Activated T-cell treated with anti-CD3 and anti-CD28 coated beads, Interleukin-2, amount 50 U/mL, for 24 hours (primary cell): ENCODE results near the gene RNF5.
"Not testable (repeated sequence)": the region's sequence is repeated elsewhere in the genome, so short reads cannot be mapped to it uniquely, and the experiment has no call there.

Source experiments
- DNase-seq: peaks from one replicate; pipeline ENCODE4 v3.0.0-alpha.2; 2020
- H3K27ac Mint-ChIP-seq: 2 replicates; pipeline ENCODE4 v1.8.0; 2020; ENCODE audit warnings: mild to moderate bottlenecking, mixed read lengths
- H3K27me3 Mint-ChIP-seq: 2 replicates; pipeline ENCODE4 v1.8.0; 2020; ENCODE audit warnings: mixed read lengths
- H3K36me3 Mint-ChIP-seq: 2 replicates; pipeline ENCODE4 v1.8.0; 2020; ENCODE audit warnings: low read depth, mixed read lengths
- H3K4me1 Mint-ChIP-seq: 2 replicates; pipeline ENCODE4 v1.8.0; 2020; ENCODE audit warnings: low read depth, mixed read lengths
- H3K4me3 Mint-ChIP-seq: 2 replicates; pipeline ENCODE4 v1.8.0; 2020; ENCODE audit warnings: mild to moderate bottlenecking, moderate library complexity, mixed read lengths
- H3K9me3 Mint-ChIP-seq: 2 replicates; pipeline ENCODE4 v1.8.0; 2020; ENCODE audit warnings: mixed read lengths

The RNF5 gene

GRCh38 chr6:32195902-32196681, 17.9 kb downstream of the RNF5 start:
- DNase-seq = peak; percentile 81
- peaks cover 23% of the 10 kb centered on the region for H3K36me3 Mint-ChIP-seq
- H3K27me3 Mint-ChIP-seq = no peaks in the 10 kb centered on the region
- H3K9me3 Mint-ChIP-seq = no peaks in the 10 kb centered on the region
- H3K4me1 Mint-ChIP-seq = peaks cover 41% of the 10 kb centered on the region
- peak overlapping the region; percentile 96 for H3K4me3 Mint-ChIP-seq
- peak overlapping the region; percentile 99 for H3K27ac Mint-ChIP-seq

- peak; percentile 39 for DNase-seq
- peaks cover 35% of the 10 kb centered on the region for H3K4me1 Mint-ChIP-seq
Measured at GRCh38 chr6:32196682-32197616, 18.7 kb downstream of the RNF5 start.

GRCh38 chr6:32198345-32198696, 20.1 kb downstream of the RNF5 start:
- Mint-ChIP-seq H3K4me1 (peaks cover 28% of the 10 kb centered on the region), H3K4me3 (no peak overlapping the region), H3K27me3 (no peaks in the 10 kb centered on the region), H3K9me3 (no peaks in the 10 kb centered on the region), H3K36me3 (peaks cover 5% of the 10 kb centered on the region), H3K27ac (no peak overlapping the region)
- no peak for DNase-seq

More at GRCh38 chr6:32196682-32197616, 18.7 kb downstream of the RNF5 start:
- H3K27ac Mint-ChIP-seq = peak overlapping the region; percentile 99
- no peaks in the 10 kb centered on the region for H3K27me3 Mint-ChIP-seq
- H3K4me3 Mint-ChIP-seq = peak overlapping the region; percentile 96
- H3K36me3 Mint-ChIP-seq = peaks cover 14% of the 10 kb centered on the region
- no peaks in the 10 kb centered on the region for H3K9me3 Mint-ChIP-seq

GRCh38 chr6:32198866-32199265, 20.7 kb downstream of the RNF5 start:
- Mint-ChIP-seq H3K27ac (no peak overlapping the region), H3K9me3 (no peaks in the 10 kb centered on the region), H3K4me3 (no peak overlapping the region), H3K27me3 (no peaks in the 10 kb centered on the region), H3K36me3 (peaks cover 5% of the 10 kb centered on the region), H3K4me1 (peaks cover 23% of the 10 kb centered on the region)
- no peak for DNase-seq

- peaks cover 4% of the 10 kb centered on the region for H3K36me3 Mint-ChIP-seq
- DNase-seq = no peak
- peaks cover 7% of the 10 kb centered on the region for H3K4me1 Mint-ChIP-seq
- H3K9me3 Mint-ChIP-seq = no peaks in the 10 kb centered on the region
- no peak overlapping the region for H3K4me3 Mint-ChIP-seq
- no peak overlapping the region for H3K27ac Mint-ChIP-seq
- H3K27me3 Mint-ChIP-seq = no peaks in the 10 kb centered on the region
Measured at GRCh38 chr6:32200711-32201475, 22.7 kb downstream of the RNF5 start.

GRCh38 chr6:32202186-32202585, 24.0 kb downstream of the RNF5 start:
- no peak overlapping the region for H3K4me3 Mint-ChIP-seq
- DNase-seq = no peak
- H3K4me1 Mint-ChIP-seq = no peaks in the 10 kb centered on the region
- no peaks in the 10 kb centered on the region for H3K36me3 Mint-ChIP-seq
- H3K27ac Mint-ChIP-seq = no peak overlapping the region
- no peaks in the 10 kb centered on the region for H3K27me3 Mint-ChIP-seq
- no peaks in the 10 kb centered on the region for H3K9me3 Mint-ChIP-seq

GRCh38 chr6:32203426-32204267, 25.4 kb downstream of the RNF5 start:
- H3K27me3 Mint-ChIP-seq = no peaks in the 10 kb centered on the region
- H3K9me3 Mint-ChIP-seq = no peaks in the 10 kb centered on the region
- no peak overlapping the region for H3K4me3 Mint-ChIP-seq
- no peaks in the 10 kb centered on the region for H3K36me3 Mint-ChIP-seq
- H3K27ac Mint-ChIP-seq = no peak overlapping the region
- no peak for DNase-seq
- H3K4me1 Mint-ChIP-seq = no peaks in the 10 kb centered on the region

- H3K27me3 Mint-ChIP-seq = no peaks in the 10 kb centered on the region
- no peaks in the 10 kb centered on the region for H3K9me3 Mint-ChIP-seq
- no peak for DNase-seq
- H3K4me1 Mint-ChIP-seq = no peaks in the 10 kb centered on the region
- no peaks in the 10 kb centered on the region for H3K36me3 Mint-ChIP-seq
- no peak overlapping the region for H3K27ac Mint-ChIP-seq
- H3K4me3 Mint-ChIP-seq = no peak overlapping the region
Measured at GRCh38 chr6:32204268-32204715, 26.1 kb downstream of the RNF5 start.

GRCh38 chr6:32208996-32209395, 30.8 kb downstream of the RNF5 start:
- no peak overlapping the region for H3K4me3 Mint-ChIP-seq
- no peaks in the 10 kb centered on the region for H3K27me3 Mint-ChIP-seq
- no peaks in the 10 kb centered on the region for H3K4me1 Mint-ChIP-seq
- no peak overlapping the region for H3K27ac Mint-ChIP-seq
- DNase-seq = no peak
- H3K36me3 Mint-ChIP-seq = no peaks in the 10 kb centered on the region
- no peaks in the 10 kb centered on the region for H3K9me3 Mint-ChIP-seq

GRCh38 chr6:32210191-32210601, 32.0 kb downstream of the RNF5 start:
- Mint-ChIP-seq H3K9me3 (no peaks in the 10 kb centered on the region), H3K27ac (no peak overlapping the region), H3K36me3 (no peaks in the 10 kb centered on the region), H3K4me1 (no peaks in the 10 kb centered on the region), H3K27me3 (no peaks in the 10 kb centered on the region), H3K4me3 (no peak overlapping the region)
- no peak for DNase-seq

- H3K27ac Mint-ChIP-seq, H3K4me1 Mint-ChIP-seq, H3K4me3 Mint-ChIP-seq, H3K27me3 Mint-ChIP-seq, DNase-seq, H3K36me3 Mint-ChIP-seq, H3K9me3 Mint-ChIP-seq: not testable (repeated sequence)
Measured at GRCh38 chr6:32211432-32211831, 33.2 kb downstream of the RNF5 start.

- Mint-ChIP-seq H3K4me1 (no peaks in the 10 kb centered on the region), H3K4me3 (no peak overlapping the region), H3K9me3 (no peaks in the 10 kb centered on the region), H3K27ac (no peak overlapping the region), H3K27me3 (no peaks in the 10 kb centered on the region), H3K36me3 (no peaks in the 10 kb centered on the region)
- no peak for DNase-seq
Measured at GRCh38 chr6:32212076-32212760, 34.0 kb downstream of the RNF5 start.

GRCh38 chr6:32213649-32214048, 35.4 kb downstream of the RNF5 start:
- H3K27me3 Mint-ChIP-seq = no peaks in the 10 kb centered on the region

More at GRCh38 chr6:32213649-32214048, 35.4 kb downstream of the RNF5 start:
- Mint-ChIP-seq H3K27ac (no peak overlapping the region), H3K36me3 (no peaks in the 10 kb centered on the region), H3K4me1 (no peaks in the 10 kb centered on the region), H3K4me3 (no peak overlapping the region), H3K9me3 (no peaks in the 10 kb centered on the region)
- DNase-seq = no peak
